Measurements from ENCODE around the gene HOXD4.

GRCh38 chr2:176147210-176147799 lies 4.0 kb upstream of the HOXD4 start:
- no peak for TF ChIP-seq CTCF (IDR thresholded peaks at IDR 0.05)
- TF ChIP-seq NFE2L1 (CRISPR knock-in tag; IDR thresholded peaks at IDR 0.05): no peak
- TF ChIP-seq NR2C2 (CRISPR knock-in tag; IDR thresholded peaks at IDR 0.05): no peak
- no peak for TF ChIP-seq FOXJ3 (CRISPR knock-in tag; IDR thresholded peaks at IDR 0.05; ENCODE audit: borderline replicate concordance)
- no peak for TF ChIP-seq CREB1 (CRISPR knock-in tag; IDR thresholded peaks at IDR 0.05)
- TF ChIP-seq ZNF416 (CRISPR knock-in tag; IDR thresholded peaks at IDR 0.05): no peak
- TF ChIP-seq ZNF396 (CRISPR knock-in tag; IDR thresholded peaks at IDR 0.05; ENCODE audit: borderline replicate concordance): no peak
- TF ChIP-seq ZBTB43 (CRISPR knock-in tag; IDR thresholded peaks at IDR 0.05): no peak
- no peak for TF ChIP-seq IRF2 (CRISPR knock-in tag; IDR thresholded peaks at IDR 0.05; ENCODE audit: borderline replicate concordance, low read depth)
- no peak for TF ChIP-seq ZNF121 (CRISPR knock-in tag; IDR thresholded peaks at IDR 0.05)
- no peak for TF ChIP-seq MLX (CRISPR knock-in tag; IDR thresholded peaks at IDR 0.05)
- no peak for TF ChIP-seq FOXK1 (CRISPR knock-in tag; IDR thresholded peaks at IDR 0.05)
- no peak for TF ChIP-seq USF2 (CRISPR knock-in tag; IDR thresholded peaks at IDR 0.05)
